GM18868 (cell line): ENCODE data around the gene GAREM1.

Experiments used
- ATAC-seq: cut with Tn5 transposase; IDR thresholded peaks from one replicate; pipeline ENCODE4 v1.9.1; 2021; ENCODE audit warnings: mild to moderate bottlenecking, moderate library complexity; ENCODE audit not compliant: unreplicated experiment

GAREM1 gene

GRCh38 chr18:32459361-32460101, 11.2 kb downstream of the GAREM1 start:
- ATAC-seq, result no peak

- ATAC-seq, result no peak
Measured at GRCh38 chr18:32455361-32455760, 15.3 kb downstream of the GAREM1 start.

DNA sequence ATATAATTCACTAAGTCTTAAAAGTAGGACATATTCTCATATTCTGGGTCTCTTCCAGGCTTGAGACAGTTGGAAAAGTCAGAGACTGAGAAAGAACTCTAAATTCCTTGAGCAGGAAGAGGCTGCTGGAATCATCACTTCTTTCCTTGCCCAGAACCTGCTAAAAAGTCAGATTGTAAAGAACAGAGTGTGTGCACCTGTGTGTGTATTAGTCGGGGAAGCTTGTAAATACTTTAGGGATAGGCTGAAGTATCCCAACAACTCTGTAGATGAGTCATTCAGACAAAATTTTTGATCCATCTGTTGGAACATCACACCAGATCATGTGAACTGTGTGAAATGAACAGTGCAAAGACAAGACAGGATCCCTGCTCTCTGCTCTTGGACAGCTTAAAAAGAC, 16.1 kb downstream of the GAREM1 start:
- no peak for ATAC-seq

- ATAC-seq, result no peak
Measured at GRCh38 chr18:32450874-32451273, 19.8 kb downstream of the GAREM1 start.

- ATAC-seq, result no peak
Measured at GRCh38 chr18:32450026-32450691, 20.5 kb downstream of the GAREM1 start.

DNA sequence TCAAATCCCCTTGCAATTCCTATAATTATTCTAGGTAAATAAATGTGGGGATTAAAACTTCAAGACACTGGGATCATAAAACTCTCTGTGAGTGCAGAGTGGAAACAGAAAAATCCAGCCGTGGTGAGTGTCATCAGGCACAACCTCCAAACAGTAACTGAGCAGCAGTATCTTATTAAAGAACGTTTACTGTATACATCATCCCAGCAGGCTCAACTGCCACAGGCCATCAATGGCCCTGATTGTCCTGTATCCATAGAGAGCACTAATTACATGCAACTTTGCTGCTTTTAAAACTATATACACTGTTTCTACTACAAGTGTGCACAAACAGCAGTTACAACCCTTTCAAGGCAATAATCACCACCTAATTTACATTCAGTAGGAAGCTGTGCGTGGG, 23.9 kb downstream of the GAREM1 start:
- ATAC-seq, result no peak

GRCh38 chr18:32445846-32446245, 24.8 kb downstream of the GAREM1 start:
- no peak for ATAC-seq

DNA sequence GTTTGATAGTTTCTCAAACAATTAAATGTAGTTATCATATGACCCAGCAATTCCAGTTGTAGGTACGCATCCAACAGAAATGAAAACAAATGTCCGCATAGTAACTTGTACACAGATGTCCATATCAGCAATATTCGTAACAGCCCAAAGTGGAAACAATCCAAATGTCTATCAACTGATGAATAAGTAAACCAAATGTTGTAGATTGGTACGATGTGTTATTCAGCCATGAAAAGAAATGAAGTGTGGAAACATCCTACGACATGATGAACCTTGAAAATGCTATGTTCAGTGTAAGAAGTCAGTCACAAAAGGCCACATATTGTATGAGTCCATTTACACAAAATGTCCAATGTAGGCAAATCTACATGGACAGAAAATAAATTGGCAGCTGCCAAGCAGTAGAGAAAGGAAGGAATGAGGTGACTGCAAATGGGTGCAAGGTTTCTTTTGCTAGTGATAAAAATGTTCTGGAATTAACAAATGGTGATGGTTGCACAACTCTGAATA, 26.9 kb downstream of the GAREM1 start:
- no peak for ATAC-seq

GRCh38 chr18:32443033-32443705, 27.5 kb downstream of the GAREM1 start:
- ATAC-seq, result no peak

- no peak for ATAC-seq
Measured at GRCh38 chr18:32442575-32442974, 28.1 kb downstream of the GAREM1 start.

DNA sequence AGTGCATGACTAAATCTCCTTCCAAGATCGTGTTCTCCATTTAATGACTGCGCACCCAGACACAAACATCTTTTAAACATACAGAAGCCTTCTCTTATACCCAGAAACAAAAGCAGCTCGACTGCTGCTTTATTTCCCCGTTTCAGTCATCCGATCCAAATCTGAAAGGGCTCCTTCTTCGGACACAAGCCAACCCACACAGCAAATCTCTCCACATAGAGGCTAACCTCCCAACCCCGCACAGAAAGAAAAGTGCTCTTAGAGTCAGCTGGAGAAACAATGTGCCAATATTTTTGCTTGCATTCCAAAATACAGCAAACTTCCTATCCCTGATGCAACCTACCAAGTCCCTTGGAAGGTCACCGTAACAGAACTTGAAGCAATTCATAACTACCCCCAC, 29.1 kb downstream of the GAREM1 start:
- no peak for ATAC-seq

DNA sequence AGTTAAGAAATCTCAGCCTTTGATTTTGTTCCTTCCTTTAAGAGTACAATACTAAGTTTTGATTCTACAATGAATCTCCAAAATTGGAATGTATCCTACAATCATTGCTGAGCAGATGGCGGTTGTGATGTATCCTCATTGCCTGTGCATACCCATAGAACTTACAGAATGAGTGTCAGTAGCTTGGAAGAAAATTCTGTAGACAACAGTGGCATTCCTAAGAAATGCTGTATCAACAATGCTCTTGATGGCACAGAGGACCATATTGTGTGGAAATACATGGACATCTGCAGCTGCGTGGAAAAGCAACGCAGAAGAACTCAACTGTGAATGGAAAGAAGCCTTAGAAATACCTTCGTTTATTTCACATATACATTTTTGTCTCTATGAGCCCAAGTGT, 30.2 kb downstream of the GAREM1 start:
- no peak for ATAC-seq

- ATAC-seq, result no peak
Measured at GRCh38 chr18:32439802-32440201, 30.9 kb downstream of the GAREM1 start.

- no peak for ATAC-seq
Measured at GRCh38 chr18:32439241-32439640, 31.4 kb downstream of the GAREM1 start.

DNA sequence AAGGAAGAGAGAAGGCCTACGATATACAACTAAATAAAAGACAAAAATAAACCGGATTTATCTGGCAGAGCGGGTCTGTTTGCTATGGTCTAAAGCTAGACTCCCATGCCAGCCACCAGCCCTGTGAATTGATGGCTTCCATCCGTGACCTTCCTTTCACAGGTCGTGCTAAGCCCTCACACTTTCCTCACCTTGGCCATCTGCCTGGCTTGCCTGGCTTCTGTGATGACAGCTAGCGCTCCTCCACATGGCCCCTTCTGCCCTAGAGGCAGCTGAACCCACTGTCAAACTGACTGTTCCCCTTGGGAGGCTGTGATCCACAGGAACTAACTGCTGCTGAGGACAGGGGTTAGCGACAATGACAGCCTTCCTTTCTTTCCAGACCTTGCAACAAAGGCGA, 32.5 kb downstream of the GAREM1 start:
- ATAC-seq, result no peak

GRCh38 chr18:32437100-32437834, 33.4 kb downstream of the GAREM1 start:
- ATAC-seq, result no peak

DNA sequence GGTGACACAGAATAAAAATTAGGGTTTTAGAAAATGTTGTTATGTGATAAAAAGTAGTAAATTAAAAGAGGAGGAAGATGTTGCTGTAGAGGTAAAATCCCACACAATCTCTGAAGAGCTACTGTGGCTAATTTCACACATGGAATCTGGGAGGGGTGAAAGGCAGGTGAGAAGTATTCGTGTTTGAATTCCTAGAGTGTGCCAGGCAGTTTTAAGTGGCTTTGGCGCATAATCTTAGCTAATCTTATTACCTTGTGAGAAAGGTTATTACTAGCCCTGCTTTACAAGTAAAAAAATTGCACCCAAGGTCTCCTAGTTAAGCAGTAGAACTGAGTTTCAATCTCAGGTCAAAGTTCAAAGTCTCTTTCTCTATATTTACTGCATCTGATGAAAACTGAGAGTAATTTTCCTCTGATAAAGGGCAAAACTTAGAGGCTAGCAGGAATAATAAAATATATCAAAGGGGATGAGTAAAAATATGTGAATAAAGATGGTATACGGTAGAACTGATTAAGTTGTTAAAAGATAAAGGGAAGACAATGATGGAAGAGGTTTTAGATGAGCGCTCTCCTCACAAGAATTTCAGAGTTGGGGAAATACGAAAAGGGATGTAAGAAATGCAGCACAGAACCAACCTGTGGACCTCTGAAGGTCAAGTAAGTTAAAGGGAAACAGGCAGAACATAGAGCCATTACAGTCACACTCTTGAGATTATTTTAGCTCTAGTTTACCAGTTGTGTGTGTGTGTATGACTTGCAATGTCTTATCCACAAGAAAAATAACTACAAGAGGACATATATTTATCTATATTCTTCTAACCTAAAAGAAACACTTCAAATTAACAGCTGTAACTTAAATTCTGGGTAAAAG, 34.8 kb downstream of the GAREM1 start:
- ATAC-seq, result no peak

GRCh38 chr18:32431753-32432152, 38.9 kb downstream of the GAREM1 start:
- ATAC-seq, result no peak

DNA sequence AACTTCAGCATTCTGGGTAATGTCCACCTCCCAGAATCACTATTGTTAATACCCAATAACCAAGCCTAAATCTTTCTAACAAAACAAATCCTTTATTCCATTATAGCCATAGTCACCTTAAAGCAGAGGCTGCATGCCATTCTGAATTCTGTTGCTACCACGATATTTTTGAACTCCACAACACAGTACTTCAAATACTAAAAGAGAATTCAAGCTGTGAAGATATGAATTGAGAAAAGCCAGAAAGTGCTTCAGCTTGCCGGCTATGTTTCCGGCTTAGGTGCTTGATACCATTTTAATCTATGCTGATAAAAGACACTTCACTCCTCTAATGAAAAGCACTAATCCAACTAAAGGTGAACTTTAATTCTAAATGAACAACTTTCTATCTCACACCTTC, 41.3 kb downstream of the GAREM1 start:
- ATAC-seq, result no peak
